Coronary artery (tissue), 2 donors: Measurements from ENCODE around the gene NR4A1.

ENCODE experiments used
- DNase-seq: peaks from one replicate; pipeline ENCODE4 v3.0.0-alpha.2; 2017; ENCODE audit warnings: low spot score
- H3K27ac ChIP-seq, 2 donors: fragments of 200-600 bp; sonication (generic); one replicate each; pipeline ENCODE4 v1.5.1; 2016 to 2019
- H3K4me3 ChIP-seq: fragments of 200-600 bp; sonication (generic); 2 replicates; pipeline ENCODE4 v1.5.1; 2016; ENCODE audit warnings: mild to moderate bottlenecking, moderate library complexity
- CTCF ChIP-seq: fragments of 200-600 bp; sonication (generic); IDR thresholded peaks from one replicate; pipeline ENCODE4 v1.5.1; 2019; ENCODE audit warnings: antibody characterized with exemption

Gene NR4A1

GRCh38 chr12:52020539-52021336, 30.5 kb upstream of the NR4A1 start:
- TF ChIP-seq CTCF, result peak; percentile 17
- Histone ChIP-seq H3K4me3 (no peak overlapping the region), H3K27ac (no peak overlapping the region)
- peak; percentile 70 for DNase-seq

DNA sequence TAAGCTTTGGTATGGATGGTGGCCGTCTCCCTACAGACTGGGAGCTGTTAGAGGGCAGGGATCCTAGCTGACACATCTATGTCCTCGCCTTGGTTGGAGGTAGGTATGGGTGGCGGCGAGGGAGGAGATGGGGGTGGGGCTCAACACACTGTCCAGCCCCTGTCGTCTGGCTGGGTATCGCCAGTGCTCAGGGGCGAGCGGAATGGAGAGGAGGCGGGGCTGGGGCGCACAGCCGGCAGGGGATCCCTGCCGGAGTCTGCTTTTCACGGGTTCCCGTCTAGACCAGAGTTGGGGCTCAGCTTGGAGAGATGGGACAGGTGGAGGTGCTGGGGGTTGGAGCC, 28.4 kb upstream of the NR4A1 start:
- Histone ChIP-seq H3K27ac (peak overlapping the region in 1 of 2 donors; percentile 55), H3K4me3 (peak overlapping the region; percentile 79)
- DNase-seq, result no peak

DNA sequence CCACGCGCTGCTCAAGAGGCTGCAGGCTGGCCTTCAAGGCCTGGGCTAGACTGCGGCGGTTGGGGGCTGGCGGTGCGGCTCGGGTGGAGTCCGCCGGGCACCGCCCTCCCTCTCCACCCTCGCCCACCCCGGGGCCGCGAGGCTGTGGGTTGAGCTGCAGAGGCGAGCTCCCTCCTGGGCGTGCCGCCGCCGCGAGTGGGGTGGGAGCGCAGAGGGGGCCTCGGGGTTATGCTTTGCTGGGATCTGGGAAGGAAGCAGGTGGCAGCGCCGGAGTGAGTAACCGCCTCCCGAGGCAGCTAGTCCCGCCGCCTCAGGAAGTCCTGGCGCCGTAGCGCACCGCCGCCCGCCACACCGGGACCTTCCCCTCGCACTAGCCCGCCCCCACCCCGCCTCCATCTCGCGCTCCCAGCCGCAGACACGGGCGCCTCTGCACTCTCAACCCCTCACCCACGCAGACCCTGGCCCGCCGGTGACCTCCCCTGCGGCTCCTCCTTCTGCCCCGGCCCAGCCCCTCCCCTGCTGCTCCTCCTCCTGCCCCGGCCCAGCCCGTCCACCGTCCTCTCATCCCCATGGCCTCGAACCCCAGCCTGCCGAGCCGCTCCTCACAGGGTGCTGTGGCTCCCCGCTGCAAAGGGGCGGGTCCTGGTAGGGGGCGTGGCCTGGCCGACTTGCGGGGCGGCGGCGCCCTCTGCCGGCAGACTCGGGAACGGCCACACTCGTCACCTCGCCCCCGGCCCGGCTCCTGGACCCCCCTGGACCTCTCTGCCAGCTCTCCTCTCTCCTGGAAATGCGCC, 27.9 kb upstream of the NR4A1 start:
- peak; percentile 97 for TF ChIP-seq CTCF
- peak overlapping the region; percentile 79 for H3K4me3 ChIP-seq
- H3K27ac ChIP-seq, result peak overlapping the region in 1 of 2 donors; percentile 55
- no peak for DNase-seq

More for the DNA sequence above, 28.4 kb upstream of the NR4A1 start:
- TF ChIP-seq CTCF, result no peak

- Histone ChIP-seq H3K27ac (peak overlapping the region in 1 of 2 donors; percentile 55), H3K4me3 (peak overlapping the region; percentile 79)
- TF ChIP-seq CTCF, result no peak
- no peak for DNase-seq
These were observed 27.1 kb upstream of the NR4A1 start for GRCh38 chr12:52023976-52024688.

- Histone ChIP-seq H3K27ac (peak overlapping the region; percentile 65 to 82), H3K4me3 (peak overlapping the region; percentile 65)
- no peak for TF ChIP-seq CTCF
- DNase-seq, result no peak
These were observed 26.4 kb upstream of the NR4A1 start for GRCh38 chr12:52024845-52025230.

DNA sequence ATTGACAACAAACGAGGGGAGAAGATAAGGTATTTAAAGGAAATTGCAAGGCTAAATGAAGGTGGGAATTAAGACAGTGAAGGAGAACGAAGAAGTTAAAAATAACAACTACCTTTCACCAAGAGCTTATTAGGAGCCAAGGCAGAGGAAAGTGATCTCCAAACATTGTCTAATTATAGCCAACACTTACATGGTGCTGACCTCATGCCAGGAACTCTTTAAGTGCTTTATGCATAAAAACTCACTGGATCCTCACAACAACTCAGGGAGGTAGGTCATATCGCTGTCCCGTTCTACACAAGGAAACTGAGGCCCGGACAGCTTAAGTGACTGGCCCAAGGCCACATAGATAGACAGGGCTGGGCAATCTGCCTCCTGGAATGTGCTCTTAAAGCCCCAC, 25.0 kb upstream of the NR4A1 start:
- Histone ChIP-seq H3K27ac (peak overlapping the region in 1 of 2 donors; percentile 82), H3K4me3 (no peak overlapping the region)
- DNase-seq, result no peak
- TF ChIP-seq CTCF, result no peak
